Measurements from ENCODE around the gene PCDHA10.
"Not testable (repeated sequence)": the region's sequence is repeated elsewhere in the genome, so short reads cannot be mapped to it uniquely, and the experiment has no call there.

PCDHA10 gene

DNA sequence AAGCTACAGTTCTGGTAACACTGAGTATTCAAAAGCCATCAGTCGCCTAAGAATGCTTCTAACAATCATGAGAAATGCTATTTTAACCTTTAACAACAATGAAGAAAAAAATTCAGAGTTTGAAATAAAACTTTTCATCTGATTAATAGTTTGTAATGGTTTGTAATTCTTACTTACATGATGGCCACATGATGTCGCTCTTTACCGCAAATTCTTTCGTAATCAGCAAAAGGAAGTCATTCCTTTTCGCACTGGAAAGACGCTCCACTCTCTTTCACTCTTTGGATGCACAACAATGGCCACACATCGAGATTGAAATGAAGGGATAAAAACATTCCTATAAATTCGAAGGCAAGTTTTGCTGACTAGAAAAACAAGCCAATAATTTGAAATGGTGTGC lies 21.7 kb upstream of the PCDHA10 start, which contains the start of gene PCDHA7:
Gene PCDHA7 (plus strand): TSS at position 277 of the 400 bp plus-strand sequence. CDS start 115 bp downstream, at position 392.
- Histone ChIP-seq H3K4me2 (ENCODE audit: low read length) (no peak within 1 kb of the TSS), H4K20me1 (ENCODE audit: insufficient read depth, low read length) (no peaks in the 10 kb centered on the region), H3K27me3 (ENCODE audit: low read depth, low read length) (no peaks in the 10 kb centered on the region), H3K9ac (ENCODE audit: low read length) (no peak within 1 kb of the TSS), H2AFZ (ENCODE audit: low read depth, low read length) (no peak within 1 kb of the TSS), H3K4me1 (ENCODE audit: low read length) (no peaks in the 10 kb centered on the region), H3K4me3 (ENCODE audit: low read length) (no peak within 1 kb of the TSS), H3K27ac (ENCODE audit: low read length) (no peak within 1 kb of the TSS), H3K9me3 (ENCODE audit: insufficient read depth, low read length) (no peaks in the 10 kb centered on the region), H3K36me3 (replicated peaks; ENCODE audit: low read depth, low read length) (no peaks in the 10 kb centered on the region), H3K79me2 (ENCODE audit: low read length) (no peaks in the 10 kb centered on the region)
- TF ChIP-seq EZH2phosphoT487 (IDR thresholded peaks at IDR 0.05; ENCODE audit: low read depth) = no peak
- TF ChIP-seq, protein P1, sequence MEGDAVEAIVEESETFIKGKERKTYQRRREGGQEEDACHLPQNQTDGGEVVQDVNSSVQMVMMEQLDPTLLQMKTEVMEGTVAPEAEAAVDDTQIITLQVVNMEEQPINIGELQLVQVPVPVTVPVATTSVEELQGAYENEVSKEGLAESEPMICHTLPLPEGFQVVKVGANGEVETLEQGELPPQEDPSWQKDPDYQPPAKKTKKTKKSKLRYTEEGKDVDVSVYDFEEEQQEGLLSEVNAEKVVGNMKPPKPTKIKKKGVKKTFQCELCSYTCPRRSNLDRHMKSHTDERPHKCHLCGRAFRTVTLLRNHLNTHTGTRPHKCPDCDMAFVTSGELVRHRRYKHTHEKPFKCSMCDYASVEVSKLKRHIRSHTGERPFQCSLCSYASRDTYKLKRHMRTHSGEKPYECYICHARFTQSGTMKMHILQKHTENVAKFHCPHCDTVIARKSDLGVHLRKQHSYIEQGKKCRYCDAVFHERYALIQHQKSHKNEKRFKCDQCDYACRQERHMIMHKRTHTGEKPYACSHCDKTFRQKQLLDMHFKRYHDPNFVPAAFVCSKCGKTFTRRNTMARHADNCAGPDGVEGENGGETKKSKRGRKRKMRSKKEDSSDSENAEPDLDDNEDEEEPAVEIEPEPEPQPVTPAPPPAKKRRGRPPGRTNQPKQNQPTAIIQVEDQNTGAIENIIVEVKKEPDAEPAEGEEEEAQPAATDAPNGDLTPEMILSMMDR (IDR thresholded peaks at IDR 0.05; ENCODE audit: low read depth, low read length) = 0 out of 2 replicates have a peak, but pooled peaks have one; percentile 9

GRCh38 chr5:140834439-140835008 lies 21.2 kb upstream of the PCDHA10 start:
- H4K20me1 ChIP-seq (ENCODE audit: insufficient read depth, low read length); H3K27ac ChIP-seq (ENCODE audit: low read length); H3K9ac ChIP-seq (ENCODE audit: low read length); H2AFZ ChIP-seq (ENCODE audit: low read depth, low read length); H3K4me3 ChIP-seq (ENCODE audit: low read length); H3K27me3 ChIP-seq (ENCODE audit: low read depth, low read length); H3K36me3 ChIP-seq (replicated peaks; ENCODE audit: low read depth, low read length); H3K4me1 ChIP-seq (ENCODE audit: low read length); H3K9me3 ChIP-seq (ENCODE audit: insufficient read depth, low read length); H3K4me2 ChIP-seq (ENCODE audit: low read length); H3K79me2 ChIP-seq (ENCODE audit: low read length): not testable (repeated sequence)

DNA sequence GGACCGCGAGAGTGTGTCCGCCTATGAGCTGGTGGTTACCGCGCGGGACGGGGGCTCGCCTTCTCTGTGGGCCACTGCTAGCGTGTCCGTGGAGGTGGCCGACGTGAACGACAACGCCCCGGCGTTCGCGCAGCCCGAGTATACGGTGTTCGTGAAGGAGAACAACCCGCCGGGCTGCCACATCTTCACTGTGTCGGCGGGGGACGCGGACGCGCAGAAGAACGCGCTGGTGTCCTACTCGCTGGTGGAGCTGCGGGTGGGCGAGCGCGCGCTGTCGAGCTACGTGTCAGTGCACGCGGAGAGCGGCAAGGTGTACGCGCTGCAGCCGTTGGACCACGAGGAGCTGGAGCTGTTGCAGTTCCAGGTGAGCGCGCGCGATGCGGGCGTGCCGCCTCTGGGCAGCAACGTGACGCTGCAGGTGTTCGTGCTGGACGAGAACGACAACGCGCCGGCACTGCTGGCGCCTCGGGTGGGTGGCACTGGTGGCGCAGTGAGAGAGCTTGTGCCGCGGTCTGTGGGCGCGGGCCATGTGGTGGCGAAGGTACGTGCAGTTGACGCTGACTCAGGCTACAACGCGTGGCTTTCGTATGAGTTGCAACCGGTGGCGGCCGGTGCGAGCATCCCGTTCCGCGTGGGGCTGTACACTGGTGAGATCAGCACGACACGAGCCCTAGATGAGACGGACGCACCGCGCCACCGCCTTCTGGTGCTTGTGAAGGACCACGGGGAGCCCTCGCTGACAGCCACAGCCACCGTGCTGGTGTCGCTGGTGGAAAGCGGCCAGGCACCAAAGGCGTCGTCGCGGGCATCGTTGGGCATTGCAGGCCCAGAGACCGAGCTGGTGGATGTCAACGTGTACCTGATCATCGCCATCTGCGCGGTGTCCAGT lies 19.8 kb upstream of the PCDHA10 start:
- Histone ChIP-seq H2AFZ (ENCODE audit: low read depth, low read length) (no peak overlapping the region), H3K4me3 (ENCODE audit: low read length) (no peak overlapping the region), H3K36me3 (replicated peaks; ENCODE audit: low read depth, low read length) (no peaks in the 10 kb centered on the region), H3K9me3 (ENCODE audit: insufficient read depth, low read length) (no peaks in the 10 kb centered on the region), H3K27me3 (ENCODE audit: low read depth, low read length) (no peaks in the 10 kb centered on the region), H3K4me2 (ENCODE audit: low read length) (no peak overlapping the region), H3K27ac (ENCODE audit: low read length) (no peak overlapping the region), H3K9ac (ENCODE audit: low read length) (no peak overlapping the region), H3K79me2 (ENCODE audit: low read length) (no peaks in the 10 kb centered on the region), H4K20me1 (ENCODE audit: insufficient read depth, low read length) (no peaks in the 10 kb centered on the region), H3K4me1 (ENCODE audit: low read length) (no peaks in the 10 kb centered on the region)
- TF ChIP-seq EZH2phosphoT487 (IDR thresholded peaks at IDR 0.05; ENCODE audit: low read depth) = no peak
- TF ChIP-seq, protein P1 (IDR thresholded peaks at IDR 0.05; ENCODE audit: low read depth, low read length) = no peak

GRCh38 chr5:140840978-140841962 lies 14.4 kb upstream of the PCDHA10 start, which contains the start of gene PCDHA8:
Gene PCDHA8, plus strand, starts transcription at chr5:140841187. Its CDS starts 135 bp downstream, at chr5:140841322.
- no peak within 1 kb of the TSS for H2AFZ ChIP-seq (ENCODE audit: low read depth, low read length)
- no peaks in the 10 kb centered on the region for H3K4me1 ChIP-seq (ENCODE audit: low read length)
- H4K20me1 ChIP-seq (ENCODE audit: insufficient read depth, low read length) = no peaks in the 10 kb centered on the region
- no peaks in the 10 kb centered on the region for H3K79me2 ChIP-seq (ENCODE audit: low read length)
- no peak within 1 kb of the TSS for H3K4me3 ChIP-seq (ENCODE audit: low read length)
- H3K9me3 ChIP-seq (ENCODE audit: insufficient read depth, low read length) = no peaks in the 10 kb centered on the region
- no peak for TF ChIP-seq EZH2phosphoT487 (IDR thresholded peaks at IDR 0.05; ENCODE audit: low read depth)
- TF ChIP-seq, protein P1 (IDR thresholded peaks at IDR 0.05; ENCODE audit: low read depth, low read length) = peak; percentile 20
- H3K27me3 ChIP-seq (ENCODE audit: low read depth, low read length) = no peaks in the 10 kb centered on the region
- no peak within 1 kb of the TSS for H3K9ac ChIP-seq (ENCODE audit: low read length)
- H3K4me2 ChIP-seq (ENCODE audit: low read length) = no peak within 1 kb of the TSS
- no peaks in the 10 kb centered on the region for H3K36me3 ChIP-seq (replicated peaks; ENCODE audit: low read depth, low read length)
- no peak within 1 kb of the TSS for H3K27ac ChIP-seq (ENCODE audit: low read length)

Data from OCI-LY3 (cell line).